Fibroblast of skin of right biceps (primary cell): Measurements from ENCODE around the gene NDUFS7.

Experiments
- DNase-seq: peaks from one replicate; pipeline ENCODE4 v3.0.0-alpha.2; 2013

Gene NDUFS7

GRCh38 chr19:1435378-1435989 lies 51.8 kb downstream of the NDUFS7 start:
- DNase-seq = no peak

- no peak for DNase-seq
Measured at GRCh38 chr19:1437609-1438008, 53.9 kb downstream of the NDUFS7 start.

GRCh38 chr19:1438035-1438932 lies 54.6 kb downstream of the NDUFS7 start, which contains the start of gene RPS15:
Gene RPS15 (plus strand): TSS chr19:1438396. CDS start chr19:1438426, 30 bp downstream.
- DNase-seq = peak; percentile 93

GRCh38 chr19:1438933-1439354 lies 55.2 kb downstream of the NDUFS7 start:
- DNase-seq = no peak

GRCh38 chr19:1439525-1440417 lies 56.1 kb downstream of the NDUFS7 start:
- DNase-seq = peak; percentile 33

GRCh38 chr19:1440418-1440801 lies 56.7 kb downstream of the NDUFS7 start:
- no peak for DNase-seq

- no peak for DNase-seq
Measured at GRCh38 chr19:1441022-1441426, 57.3 kb downstream of the NDUFS7 start.

- no peak for DNase-seq
Measured at GRCh38 chr19:1441677-1442438, 58.2 kb downstream of the NDUFS7 start.
